Activated CD8-positive, alpha-beta memory T cell treated with anti-CD3 and anti-CD28 coated beads, Interleukin-2, amount 10 ng/mL, durations not matched to agents 7 days and 5 days (primary cell): Measurements from ENCODE around the gene ABL2. TPM values are rescaled to one million over a fixed set of nuclear protein-coding genes. Genes with fewer than 3 reads are reported as not detected.
"Not testable (repeated sequence)": the region's sequence is repeated elsewhere in the genome, so short reads cannot be mapped to it uniquely, and the experiment has no call there.

ENCODE experiments used
- ATAC-seq: fragments of 150-1000 bp; cut with Tn5 transposase; one replicate; pipeline ENCODE4 v1.10.0; 2021; ENCODE audit warnings: moderate library complexity
- CTCF ChIA-PET: fragments of 350-600 bp; sonication (Branson Sonifier 250); formaldehyde crosslinking; loops from one replicate; lab custom pipeline; 2021; ENCODE audit warnings: antibody characterized with exemption; lab: Charles Lee
- DNase-seq: peaks from one replicate; pipeline ENCODE4 v3.0.0-alpha.2; 2020
- H3K27ac Mint-ChIP-seq: one replicate; pipeline ENCODE4 v1.8.0; 2021; ENCODE audit warnings: mild to moderate bottlenecking, mixed read lengths
- H3K27me3 Mint-ChIP-seq: one replicate; pipeline ENCODE4 v1.8.0; 2021; ENCODE audit warnings: mixed read lengths
- H3K36me3 Mint-ChIP-seq: one replicate; pipeline ENCODE4 v1.8.0; 2021; ENCODE audit warnings: mild to moderate bottlenecking, mixed read lengths
- H3K4me1 Mint-ChIP-seq: one replicate; pipeline ENCODE4 v1.8.0; 2021; ENCODE audit warnings: mixed read lengths
- H3K4me3 Mint-ChIP-seq: one replicate; pipeline ENCODE4 v1.8.0; 2021; ENCODE audit warnings: mild to moderate bottlenecking, moderate library complexity, mixed read lengths
- H3K9me3 Mint-ChIP-seq: one replicate; pipeline ENCODE4 v1.8.0; 2022; ENCODE audit warnings: low read depth, mixed read lengths
- total RNA-seq, 2 experiments: library from RNA; stranded (reverse); gene quantifications; one replicate each; pipeline ENCODE4 v1.2.3, GENCODE V29; 2021

The ABL2 gene
- total RNA-seq, 2 experiments from 2014 or later: 7.8 to 8.0 TPM

- no peaks in the 10 kb centered on the region for H3K36me3 Mint-ChIP-seq
Observed at GRCh38 chr1:179205284-179205683, 24.2 kb downstream of the ABL2 start.

GRCh38 chr1:179202161-179202560 is 27.3 kb downstream of the ABL2 start:
- H3K4me3 Mint-ChIP-seq: no peak overlapping the region
- ATAC-seq: no peak

More at GRCh38 chr1:179205284-179205683, 24.2 kb downstream of the ABL2 start:
- CTCF ChIA-PET: interaction anchor here (1.3 to 1.8 kb wide), 2 partner anchors 11 to 84 kb away, joined by 3 to 4 read pairs; no protein-coding TSS in a partner anchor
- no peak overlapping the region for H3K27ac Mint-ChIP-seq
- H3K4me1 Mint-ChIP-seq: peaks cover 10% of the 10 kb centered on the region
- ATAC-seq (peak; percentile 42), DNase-seq (no peak)
- H3K27me3 Mint-ChIP-seq: no peaks in the 10 kb centered on the region
- no peak overlapping the region for H3K4me3 Mint-ChIP-seq
- H3K9me3 Mint-ChIP-seq: no peaks in the 10 kb centered on the region

GRCh38 chr1:179200586-179200985 is 28.9 kb downstream of the ABL2 start:
- no peaks in the 10 kb centered on the region for H3K36me3 Mint-ChIP-seq
- DNase-seq (no peak), ATAC-seq (no peak)
- no peak overlapping the region for H3K27ac Mint-ChIP-seq
- H3K4me1 Mint-ChIP-seq: peaks cover 10% of the 10 kb centered on the region
- CTCF ChIA-PET: no interaction called here
- no peak overlapping the region for H3K4me3 Mint-ChIP-seq
- no peaks in the 10 kb centered on the region for H3K9me3 Mint-ChIP-seq
- no peaks in the 10 kb centered on the region for H3K27me3 Mint-ChIP-seq

More at GRCh38 chr1:179202161-179202560, 27.3 kb downstream of the ABL2 start:
- no peaks in the 10 kb centered on the region for H3K9me3 Mint-ChIP-seq
- no peak overlapping the region for H3K27ac Mint-ChIP-seq
- no peak for DNase-seq
- no peaks in the 10 kb centered on the region for H3K36me3 Mint-ChIP-seq
- CTCF ChIA-PET: no interaction called here
- H3K27me3 Mint-ChIP-seq: no peaks in the 10 kb centered on the region
- peaks cover 10% of the 10 kb centered on the region for H3K4me1 Mint-ChIP-seq

- Mint-ChIP-seq H3K4me3 (no peak overlapping the region), H3K9me3 (no peaks in the 10 kb centered on the region), H3K36me3 (no peaks in the 10 kb centered on the region), H3K27me3 (no peaks in the 10 kb centered on the region), H3K27ac (no peak overlapping the region), H3K4me1 (peaks cover 6% of the 10 kb centered on the region)
- DNase-seq (no peak), ATAC-seq (no peak)
- CTCF ChIA-PET: no interaction called here
Observed at GRCh38 chr1:179197690-179198297, 31.7 kb downstream of the ABL2 start.

GRCh38 chr1:179195857-179196256 is 33.6 kb downstream of the ABL2 start:
- H3K4me1 Mint-ChIP-seq, H3K4me3 Mint-ChIP-seq, H3K9me3 Mint-ChIP-seq, H3K27ac Mint-ChIP-seq, H3K36me3 Mint-ChIP-seq, H3K27me3 Mint-ChIP-seq, ATAC-seq, DNase-seq: not testable (repeated sequence)
- CTCF ChIA-PET: interaction anchor here (1.4 kb wide), 1 partner anchor 75 kb away, joined by 4 read pairs; no protein-coding TSS in a partner anchor

- H3K9me3 Mint-ChIP-seq: no peaks in the 10 kb centered on the region
- H3K36me3 Mint-ChIP-seq: no peaks in the 10 kb centered on the region
- DNase-seq (no peak), ATAC-seq (no peak)
- no peaks in the 10 kb centered on the region for H3K27me3 Mint-ChIP-seq
- H3K4me3 Mint-ChIP-seq: no peak overlapping the region
- peaks cover 6% of the 10 kb centered on the region for H3K4me1 Mint-ChIP-seq
- H3K27ac Mint-ChIP-seq: no peak overlapping the region
- CTCF ChIA-PET: interaction anchor here (1.4 kb wide), 1 partner anchor 74 kb away, joined by 4 read pairs; no protein-coding TSS in a partner anchor
Observed at GRCh38 chr1:179195376-179195775, 34.1 kb downstream of the ABL2 start.

- CTCF ChIA-PET: interaction anchor here (0.8 kb wide), 2 partner anchors 73 to 74 kb away, joined by 3 to 4 read pairs; no protein-coding TSS in a partner anchor
- DNase-seq: no peak
- Mint-ChIP-seq H3K27ac (no peak overlapping the region), H3K9me3 (no peaks in the 10 kb centered on the region), H3K27me3 (no peaks in the 10 kb centered on the region), H3K4me1 (peaks cover 6% of the 10 kb centered on the region), H3K4me3 (no peak overlapping the region), H3K36me3 (peaks cover 2% of the 10 kb centered on the region)
- no peak for ATAC-seq
Observed at GRCh38 chr1:179194068-179194537, 35.4 kb downstream of the ABL2 start.

- no peaks in the 10 kb centered on the region for H3K27me3 Mint-ChIP-seq
- H3K4me3 Mint-ChIP-seq: no peak overlapping the region
- ATAC-seq: no peak
- H3K36me3 Mint-ChIP-seq: peaks cover 4% of the 10 kb centered on the region
- no peak for DNase-seq
- H3K27ac Mint-ChIP-seq: no peak overlapping the region
- peaks cover 9% of the 10 kb centered on the region for H3K4me1 Mint-ChIP-seq
- CTCF ChIA-PET: no interaction called here
- no peaks in the 10 kb centered on the region for H3K9me3 Mint-ChIP-seq
Observed at GRCh38 chr1:179190861-179191260, 38.6 kb downstream of the ABL2 start.

GRCh38 chr1:179187735-179188471 is 41.6 kb downstream of the ABL2 start:
- H3K36me3 Mint-ChIP-seq: peaks cover 4% of the 10 kb centered on the region
- DNase-seq: no peak
- peaks cover 9% of the 10 kb centered on the region for H3K4me1 Mint-ChIP-seq
- CTCF ChIA-PET: no interaction called here
- H3K9me3 Mint-ChIP-seq: no peaks in the 10 kb centered on the region
- no peaks in the 10 kb centered on the region for H3K27me3 Mint-ChIP-seq
- H3K4me3 Mint-ChIP-seq: no peak overlapping the region
- H3K27ac Mint-ChIP-seq: no peak overlapping the region
- no peak for ATAC-seq

GRCh38 chr1:179187043-179187442 is 42.4 kb downstream of the ABL2 start:
- no peaks in the 10 kb centered on the region for H3K27me3 Mint-ChIP-seq
- peaks cover 4% of the 10 kb centered on the region for H3K36me3 Mint-ChIP-seq

GRCh38 chr1:179184403-179184802 is 45.1 kb downstream of the ABL2 start:
- H3K36me3 Mint-ChIP-seq: peaks cover 4% of the 10 kb centered on the region
- CTCF ChIA-PET: interaction anchor here (1.6 kb wide), 1 partner anchor 67 kb away, joined by 5 read pairs; no protein-coding TSS in a partner anchor

More at GRCh38 chr1:179187043-179187442, 42.4 kb downstream of the ABL2 start:
- DNase-seq (no peak), ATAC-seq (no peak)
- Mint-ChIP-seq H3K27ac (no peak overlapping the region), H3K9me3 (no peaks in the 10 kb centered on the region), H3K4me1 (peaks cover 9% of the 10 kb centered on the region), H3K4me3 (no peak overlapping the region)
- CTCF ChIA-PET: no interaction called here

GRCh38 chr1:179183857-179184256 is 45.6 kb downstream of the ABL2 start:
- Mint-ChIP-seq H3K27me3 (no peaks in the 10 kb centered on the region), H3K4me1 (peaks cover 3% of the 10 kb centered on the region), H3K9me3 (no peaks in the 10 kb centered on the region), H3K27ac (no peak overlapping the region), H3K36me3 (peaks cover 2% of the 10 kb centered on the region), H3K4me3 (no peak overlapping the region)
- DNase-seq: no peak
- CTCF ChIA-PET: no interaction called here
- ATAC-seq: no peak

More at GRCh38 chr1:179184403-179184802, 45.1 kb downstream of the ABL2 start:
- no peak overlapping the region for H3K4me3 Mint-ChIP-seq
- H3K27ac Mint-ChIP-seq: no peak overlapping the region
- ATAC-seq (no peak), DNase-seq (no peak)
- H3K27me3 Mint-ChIP-seq: no peaks in the 10 kb centered on the region
- H3K9me3 Mint-ChIP-seq: no peaks in the 10 kb centered on the region
- peaks cover 3% of the 10 kb centered on the region for H3K4me1 Mint-ChIP-seq

GRCh38 chr1:179178950-179179349 is 50.5 kb downstream of the ABL2 start:
- Mint-ChIP-seq H3K9me3 (no peaks in the 10 kb centered on the region), H3K4me1 (no peaks in the 10 kb centered on the region), H3K27ac (no peak overlapping the region), H3K4me3 (no peak overlapping the region), H3K27me3 (no peaks in the 10 kb centered on the region), H3K36me3 (no peaks in the 10 kb centered on the region)
- CTCF ChIA-PET: no interaction called here
- DNase-seq (no peak), ATAC-seq (no peak)
